Femur (tissue), 1 donor: Measurements from ENCODE around the gene MTRF1L.
"Not testable (repeated sequence)": the region's sequence is repeated elsewhere in the genome, so short reads cannot be mapped to it uniquely, and the experiment has no call there.

Experiments
- DNase-seq: peaks from one replicate; pipeline ENCODE4 v3.0.0-alpha.2; 2017

Gene MTRF1L

DNA sequence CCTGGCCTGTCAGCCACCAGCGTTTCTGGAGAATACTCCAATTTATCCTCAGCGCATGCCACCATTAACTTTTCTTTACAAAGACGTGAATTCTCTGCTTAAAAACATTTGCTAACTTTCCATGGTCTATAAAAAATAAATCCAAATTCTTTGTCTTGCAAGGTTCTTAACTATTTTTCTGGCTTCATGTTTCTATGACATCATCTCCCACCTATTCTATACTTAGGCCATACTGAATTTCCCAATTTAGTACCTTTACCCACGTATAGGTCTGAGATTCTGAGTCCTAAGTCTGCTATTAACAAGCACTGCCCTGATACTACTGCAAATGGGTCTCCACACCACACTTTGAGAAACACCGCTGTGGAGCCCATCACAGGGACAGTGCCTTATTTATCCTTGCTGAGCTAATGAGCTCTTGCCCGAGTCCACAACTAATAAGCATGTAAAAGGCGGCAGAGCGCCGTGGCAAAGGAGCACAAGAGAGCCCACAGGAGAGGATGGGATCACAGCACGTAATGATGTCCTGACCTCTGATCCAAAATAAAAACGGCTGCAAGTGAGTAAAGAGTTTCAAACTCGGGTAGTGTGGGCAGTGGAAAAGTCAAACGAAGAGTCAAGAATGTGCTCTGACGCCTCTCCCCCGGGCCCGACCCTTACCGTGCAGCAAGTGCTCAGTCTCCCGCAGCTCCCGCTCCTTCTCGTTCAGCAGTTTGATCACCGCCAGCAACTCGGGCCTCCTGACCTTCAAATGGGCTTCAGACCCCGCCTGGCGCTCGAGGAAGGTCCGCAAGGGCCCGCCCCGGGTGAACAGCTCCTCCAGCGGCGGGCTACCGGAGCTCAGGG, 519 bp downstream of the MTRF1L start:
- DNase-seq, result no peak

DNA sequence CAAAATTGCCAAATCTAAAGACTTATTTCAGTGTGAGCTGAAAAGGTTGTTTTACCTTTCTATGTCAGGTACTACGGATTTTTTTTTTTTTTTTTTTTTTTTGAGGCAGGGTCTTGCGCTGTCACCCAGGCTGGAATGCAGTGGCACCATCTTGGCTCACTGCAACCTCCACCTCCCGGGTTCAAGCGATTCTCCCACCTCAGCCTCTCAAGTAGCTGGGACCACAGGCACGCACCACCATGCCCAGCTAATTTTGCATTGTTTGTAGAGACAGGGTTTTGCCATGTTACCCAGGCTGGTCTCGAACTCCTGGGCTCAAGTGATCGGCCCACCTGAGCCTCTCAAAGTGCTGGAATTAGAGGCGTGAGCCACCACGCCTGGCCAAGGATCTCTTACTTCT, 1.7 kb downstream of the MTRF1L start:
- DNase-seq, result not testable (repeated sequence)

DNA sequence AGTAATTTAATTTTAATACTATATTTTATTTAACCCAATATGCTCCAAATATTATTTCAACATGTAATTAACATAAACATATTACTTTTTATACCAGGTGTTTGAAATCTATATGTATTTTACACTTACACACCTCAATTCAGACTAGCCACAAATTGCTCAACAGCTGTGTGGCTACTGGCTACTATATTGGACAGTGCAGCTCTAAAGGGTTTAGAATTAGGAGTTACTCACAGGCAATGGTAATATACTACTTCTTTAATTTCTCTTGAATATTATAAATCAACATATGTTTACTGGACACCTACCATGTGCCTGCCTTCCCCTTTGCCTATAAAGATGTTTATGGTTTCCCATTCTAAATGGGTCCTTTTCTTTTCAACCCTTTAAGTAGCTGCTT, 2.3 kb downstream of the MTRF1L start:
- no peak for DNase-seq

DNA sequence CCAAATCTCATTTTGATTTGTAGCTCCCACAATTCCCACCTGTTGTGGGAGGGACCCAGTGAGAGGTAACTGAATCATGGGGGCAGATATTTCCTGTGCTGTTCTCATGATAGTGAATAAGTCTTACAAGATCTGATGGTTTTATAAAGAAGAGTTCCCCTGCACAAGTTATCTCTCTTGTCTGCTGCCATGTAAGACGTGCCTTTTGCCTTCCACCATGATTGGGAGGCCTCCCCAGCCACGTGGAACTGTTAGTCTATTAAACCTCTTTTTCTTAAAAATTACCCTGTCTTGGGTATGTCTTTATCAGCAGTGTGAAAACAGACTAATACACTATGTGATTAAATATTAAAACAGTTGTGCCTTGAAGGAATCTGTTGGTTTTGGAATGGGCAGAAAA, 3.0 kb downstream of the MTRF1L start:
- DNase-seq, result not testable (repeated sequence)

DNA sequence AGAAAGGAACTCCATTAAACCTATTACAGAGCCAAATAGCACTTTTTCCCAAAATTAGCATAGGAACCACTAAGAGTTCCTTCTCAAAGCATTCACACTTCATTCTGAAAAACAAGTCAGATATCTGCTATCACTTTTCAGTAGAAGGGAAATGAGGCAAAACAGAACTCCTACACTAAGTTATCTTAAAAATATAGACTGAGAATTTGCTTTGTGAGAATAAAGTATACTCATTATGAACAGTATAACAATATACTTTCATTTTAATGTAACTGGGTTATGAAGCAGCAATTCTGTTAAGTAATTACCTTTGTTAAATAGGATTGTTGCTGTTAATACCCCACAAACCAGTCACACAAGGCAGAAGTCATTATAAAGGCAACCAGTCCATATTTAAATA, 8.7 kb downstream of the MTRF1L start:
- DNase-seq, result no peak

DNA sequence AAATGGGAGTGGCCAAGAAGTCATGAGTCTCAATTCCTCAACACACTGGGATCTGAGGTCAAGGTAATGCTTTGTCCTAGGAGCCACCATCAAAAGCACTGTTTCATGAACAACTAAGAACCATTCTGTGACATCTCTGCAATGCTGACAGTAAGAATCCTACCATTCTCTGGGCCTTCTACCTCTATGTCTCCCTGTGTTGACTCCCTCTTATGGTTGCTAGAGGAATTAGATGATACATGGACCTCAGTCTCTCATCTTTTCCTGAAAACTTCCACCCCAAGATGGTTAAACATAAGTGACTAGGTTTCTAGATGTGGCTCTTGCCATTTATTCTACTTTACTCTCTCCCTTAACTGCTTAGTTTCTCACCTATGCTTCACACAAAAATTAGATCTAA, 9.1 kb downstream of the MTRF1L start:
- DNase-seq, result no peak

DNA sequence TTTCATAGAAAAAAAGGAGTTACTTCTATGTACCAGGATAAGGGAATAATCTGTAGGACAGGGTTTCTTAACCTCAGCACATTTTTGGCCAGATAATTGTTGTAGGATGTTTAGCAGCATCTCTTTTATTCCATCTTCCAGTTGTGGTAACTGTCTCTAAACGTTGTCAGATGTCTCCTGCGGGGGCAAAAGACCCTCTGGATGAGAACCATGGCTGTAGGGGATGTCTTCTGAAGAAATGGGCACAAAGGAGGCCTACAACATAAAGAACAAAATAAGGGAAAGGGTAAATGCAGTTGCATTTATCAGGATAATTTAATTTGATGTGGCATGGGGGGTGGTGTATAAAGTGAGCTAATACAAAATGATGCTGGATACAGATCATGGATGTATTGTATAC, 15.5 kb downstream of the MTRF1L start:
- DNase-seq, result no peak

DNA sequence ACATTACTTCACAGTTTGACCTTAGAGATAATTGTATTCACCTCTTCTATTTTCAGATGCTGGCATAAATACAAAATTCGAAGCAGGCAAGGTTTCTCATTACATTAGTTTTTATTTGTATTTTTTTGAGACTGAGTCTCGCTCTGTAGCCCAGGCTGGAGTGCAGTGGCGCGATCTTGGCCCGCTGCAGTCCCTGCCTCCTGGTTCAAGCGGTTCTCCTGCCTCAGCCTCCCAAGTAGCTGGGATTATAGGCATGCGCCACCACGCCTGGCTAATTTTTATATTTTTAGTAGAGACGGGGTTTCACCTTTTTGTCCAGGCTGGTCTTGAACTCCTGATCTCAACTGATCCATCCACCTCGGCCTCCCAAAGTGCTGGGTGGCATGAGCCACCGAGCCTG, 17.2 kb downstream of the MTRF1L start:
- not testable (repeated sequence) for DNase-seq

DNA sequence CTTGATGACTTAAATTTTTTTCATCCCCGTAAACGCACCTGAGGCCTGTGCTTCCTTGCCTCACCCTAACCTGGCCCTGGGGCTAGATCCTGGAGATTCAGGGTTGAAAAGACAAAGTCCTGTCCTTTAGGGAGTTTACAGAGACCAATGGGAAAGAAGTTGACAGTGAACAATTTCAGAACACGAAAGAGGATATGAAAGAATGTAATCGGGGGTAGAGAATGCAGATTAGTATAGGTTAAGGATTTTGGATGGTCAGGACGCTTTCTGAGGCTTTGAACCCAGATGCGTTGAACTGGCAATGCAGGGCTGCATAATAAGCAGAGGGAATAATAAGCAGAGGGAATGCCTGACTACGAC, 18.0 kb downstream of the MTRF1L start:
- DNase-seq, result no peak

DNA sequence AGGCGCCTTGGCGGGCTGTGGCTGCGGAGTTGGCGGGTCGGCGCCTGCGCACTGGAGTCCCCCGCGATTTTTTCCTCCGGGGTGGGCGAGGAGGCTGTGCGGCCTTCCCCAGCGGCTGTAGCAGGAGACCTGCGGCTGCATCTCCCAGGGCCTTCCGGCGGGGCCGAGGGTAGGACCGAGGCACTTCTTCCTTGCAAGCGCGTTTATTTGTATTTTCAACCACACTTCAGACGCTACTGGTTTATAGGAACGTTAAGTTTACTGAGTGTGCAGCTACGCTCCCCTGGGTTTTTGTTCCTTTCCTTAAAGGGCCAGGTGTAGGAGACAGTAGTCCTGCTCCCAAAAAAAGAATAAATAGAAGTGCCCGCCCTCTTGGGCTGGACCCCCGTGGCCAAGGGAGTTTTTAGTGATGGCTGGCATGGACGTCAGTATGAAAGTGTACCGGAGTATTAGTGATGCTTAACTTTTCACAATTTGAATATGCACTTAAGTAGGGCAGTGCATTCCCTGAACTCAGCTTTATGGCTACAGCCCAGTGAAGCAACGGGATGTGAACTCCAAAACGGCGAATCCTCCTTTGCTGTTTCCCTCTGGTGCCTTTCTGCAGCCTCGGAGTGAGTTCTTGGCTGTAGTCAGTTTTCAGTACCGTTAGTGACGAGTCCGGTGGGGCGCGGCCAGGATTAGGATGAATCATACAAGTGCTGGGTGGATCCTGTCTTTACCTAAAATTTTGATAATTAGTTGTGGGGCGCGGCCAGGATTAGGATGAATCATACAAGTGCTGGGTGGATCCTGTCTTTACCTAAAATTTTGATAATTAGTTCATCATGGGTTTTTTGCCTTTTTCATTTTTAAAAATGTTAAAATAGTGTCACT, 18.6 kb downstream of the MTRF1L start:
- DNase-seq, result peak; percentile 89

DNA sequence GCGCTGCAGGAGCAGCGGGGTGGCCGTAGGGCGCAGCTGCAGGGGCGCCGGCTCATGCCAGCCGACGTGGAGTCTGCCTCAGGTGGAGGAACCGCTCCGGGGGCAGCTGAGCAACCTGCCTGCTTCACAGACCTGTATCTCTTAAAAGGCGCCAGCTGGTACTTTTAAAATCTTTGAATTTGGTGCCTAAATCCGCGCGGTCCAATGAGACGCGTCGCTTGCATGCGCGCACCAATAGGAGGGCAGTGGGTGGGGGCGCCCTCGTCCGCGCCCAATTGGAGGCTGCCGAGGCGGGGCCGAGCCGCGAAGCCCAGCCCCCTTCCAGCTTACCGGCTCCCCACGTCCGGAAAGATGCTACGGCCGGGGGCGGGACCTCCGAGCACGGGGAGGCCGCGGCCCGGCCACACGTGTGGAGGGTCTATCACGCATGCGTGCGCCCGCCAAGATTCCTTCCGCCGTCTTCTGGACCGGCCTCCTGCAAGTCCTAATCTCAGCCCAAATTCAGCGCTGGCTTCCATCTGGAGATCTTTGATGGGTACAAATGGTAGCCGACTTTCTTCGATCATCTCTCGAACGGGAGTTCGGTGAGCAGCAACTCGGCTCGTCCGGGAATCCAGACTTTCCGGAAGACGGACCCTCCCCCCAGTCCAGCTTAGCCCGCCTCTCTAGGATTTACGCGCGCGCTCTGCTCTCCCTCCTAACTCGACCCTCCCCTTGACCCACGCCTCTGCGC, 19.4 kb downstream of the MTRF1L start, which contains the start of gene FBXO5:
Gene FBXO5 (minus strand): TSS at position 138 of the 733 bp plus-strand sequence. CDS start 82 bp downstream, at position 56.
- DNase-seq, result peak; percentile 99

DNA sequence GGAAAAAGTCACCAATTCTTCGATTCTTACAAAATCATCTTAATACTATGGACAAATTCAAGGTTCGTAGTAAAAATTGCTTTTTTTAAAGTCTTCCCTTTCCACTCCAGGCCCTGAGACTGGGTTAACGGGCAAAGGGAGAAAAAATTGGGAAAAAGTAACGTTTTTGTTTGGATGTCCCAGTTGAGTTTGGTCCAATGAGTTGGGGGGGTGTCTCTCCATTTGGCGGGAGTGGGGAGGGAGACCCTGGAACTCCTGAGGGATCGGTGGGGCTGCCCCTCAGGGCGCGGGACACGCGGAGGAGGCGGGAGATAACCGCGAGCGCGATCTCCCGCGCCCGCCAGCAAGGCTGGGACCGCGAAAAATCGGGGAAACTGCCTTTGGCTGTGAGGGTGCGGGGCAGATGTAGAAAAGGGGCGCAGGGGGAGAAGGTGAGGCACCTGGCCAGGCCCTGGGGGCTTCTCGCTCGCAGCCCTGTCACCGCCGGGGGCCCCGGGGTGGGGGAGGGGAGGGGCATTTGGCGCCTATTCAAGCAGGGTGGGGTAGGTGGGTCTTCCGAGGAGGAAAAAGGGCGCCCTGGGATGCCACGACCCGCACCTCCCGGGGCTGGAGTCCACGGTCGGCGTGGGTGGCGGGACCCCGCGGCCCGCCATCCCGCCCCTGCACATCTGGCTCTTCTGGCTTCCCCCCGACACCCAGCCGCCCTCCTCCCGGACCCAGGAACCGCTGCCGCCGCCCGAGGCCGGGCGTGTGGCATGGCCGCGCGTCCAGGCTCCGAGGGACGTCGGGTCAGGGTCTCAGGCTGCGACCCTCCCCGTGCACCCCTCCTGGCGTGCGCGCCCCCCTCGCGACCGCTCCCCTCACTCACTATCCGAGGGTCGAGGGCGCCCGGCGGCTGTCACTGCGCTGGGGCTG, 20.3 kb downstream of the MTRF1L start:
- DNase-seq, result peak; percentile 49

DNA sequence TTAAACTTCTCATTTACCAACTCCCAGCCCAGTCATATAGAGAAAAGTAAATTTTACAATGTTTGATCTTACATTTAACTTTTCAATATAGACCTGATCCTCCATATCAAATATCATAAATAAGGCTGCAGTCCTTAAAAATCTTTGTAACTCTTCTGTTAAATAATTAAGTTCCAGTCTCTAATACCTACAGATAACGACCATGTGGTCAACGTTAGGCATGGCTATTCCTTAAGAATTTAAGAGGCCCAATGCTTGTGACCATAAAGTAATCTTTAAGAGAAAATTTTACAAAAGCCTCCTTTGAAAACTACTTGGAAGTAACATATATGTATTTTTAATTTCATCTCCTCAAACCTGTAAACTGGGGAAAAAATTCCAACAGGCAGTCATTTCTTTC, 21.3 kb downstream of the MTRF1L start:
- DNase-seq, result no peak

DNA sequence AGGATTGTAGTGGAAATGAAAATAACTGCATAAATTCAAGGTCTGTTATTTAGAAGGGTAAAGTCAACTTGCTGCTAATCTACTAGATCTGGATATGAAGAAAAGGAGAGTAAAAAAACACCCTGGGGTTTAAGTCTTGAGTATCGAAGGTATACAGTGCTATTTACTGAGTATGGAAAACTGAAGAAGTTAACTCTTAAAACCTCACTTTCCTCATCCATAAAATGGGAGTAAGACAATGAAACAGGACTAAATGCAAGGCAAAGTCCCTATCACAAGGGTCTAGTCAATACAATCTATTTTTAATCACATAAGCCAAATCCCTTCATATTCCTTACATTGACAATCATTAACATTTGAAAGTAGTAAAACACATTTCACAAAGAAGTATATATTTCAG, 21.9 kb downstream of the MTRF1L start:
- DNase-seq, result no peak

DNA sequence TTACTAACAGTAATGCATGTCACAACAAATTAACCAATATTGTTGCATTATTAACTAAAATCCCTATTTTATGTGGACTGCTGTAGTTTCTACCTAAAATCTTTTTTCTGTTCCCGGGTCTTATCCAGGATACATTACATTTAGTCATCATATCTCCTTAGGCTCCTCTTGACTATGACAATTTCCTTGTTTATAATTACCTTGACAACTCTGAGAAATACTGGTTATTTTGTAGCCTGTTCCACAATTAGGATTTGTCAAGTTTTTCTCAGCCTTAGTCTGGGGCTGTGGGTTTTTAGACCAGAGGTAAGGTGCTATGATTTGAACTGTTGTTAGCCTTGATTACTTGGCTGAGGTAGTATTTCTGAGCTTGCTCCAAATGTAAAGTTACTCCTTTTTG, 23.4 kb downstream of the MTRF1L start:
- no peak for DNase-seq

DNA sequence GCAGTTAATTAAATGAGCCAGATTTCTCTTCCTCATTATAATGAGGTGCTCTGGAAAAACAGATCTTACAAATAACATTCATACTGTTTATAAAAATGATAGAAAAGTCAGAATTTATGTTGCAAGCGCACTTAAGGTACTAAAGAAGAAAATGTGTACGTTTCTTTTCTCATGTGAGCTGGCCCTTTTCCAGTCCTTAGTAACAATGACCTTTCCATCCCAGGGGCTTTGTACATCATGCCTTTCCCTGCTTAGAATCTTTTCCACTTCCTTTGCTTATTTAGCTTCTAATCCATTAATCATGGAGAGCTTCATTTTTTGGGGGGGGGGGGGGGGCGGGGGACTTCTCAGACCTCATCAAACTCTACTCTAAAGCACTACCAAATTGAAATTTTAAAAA, 24.5 kb downstream of the MTRF1L start:
- no peak for DNase-seq

DNA sequence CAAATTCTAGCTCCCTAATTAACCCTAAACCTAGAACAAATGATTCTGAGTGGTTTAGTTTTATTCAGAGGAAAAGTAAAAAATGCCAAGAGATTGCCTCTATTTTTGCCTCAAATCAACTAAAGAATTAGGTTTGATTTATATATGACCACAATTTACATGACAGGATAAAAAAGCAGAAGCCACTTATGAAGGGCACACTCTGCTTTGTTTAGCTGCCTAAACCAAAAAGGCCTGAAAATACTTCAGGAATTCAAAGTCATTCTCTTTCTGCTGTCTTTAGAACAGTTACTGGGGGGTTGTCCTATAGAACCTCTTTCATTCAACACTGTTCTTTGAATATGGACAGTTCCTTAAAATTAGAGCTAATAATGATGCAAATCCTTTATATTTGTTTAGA, 25.0 kb downstream of the MTRF1L start:
- no peak for DNase-seq

DNA sequence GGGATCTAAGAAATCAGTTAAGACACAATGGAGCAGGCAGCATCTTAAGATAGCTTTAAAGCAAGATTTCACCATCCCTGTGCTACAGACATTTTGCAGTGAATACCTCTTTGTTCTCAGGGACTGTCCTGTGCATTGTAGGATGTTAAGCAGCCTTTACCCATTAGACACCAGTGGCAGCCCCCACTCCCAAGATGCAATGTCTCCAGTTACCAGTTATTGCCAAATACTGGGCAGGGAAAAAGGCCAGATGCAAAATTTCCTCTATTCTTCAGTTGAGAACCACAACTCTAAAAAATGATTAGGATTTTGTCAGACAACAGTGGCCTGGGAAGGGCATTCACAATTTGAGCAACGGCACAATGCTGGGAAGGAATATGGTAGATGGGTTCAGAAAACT, 25.8 kb downstream of the MTRF1L start:
- no peak for DNase-seq

DNA sequence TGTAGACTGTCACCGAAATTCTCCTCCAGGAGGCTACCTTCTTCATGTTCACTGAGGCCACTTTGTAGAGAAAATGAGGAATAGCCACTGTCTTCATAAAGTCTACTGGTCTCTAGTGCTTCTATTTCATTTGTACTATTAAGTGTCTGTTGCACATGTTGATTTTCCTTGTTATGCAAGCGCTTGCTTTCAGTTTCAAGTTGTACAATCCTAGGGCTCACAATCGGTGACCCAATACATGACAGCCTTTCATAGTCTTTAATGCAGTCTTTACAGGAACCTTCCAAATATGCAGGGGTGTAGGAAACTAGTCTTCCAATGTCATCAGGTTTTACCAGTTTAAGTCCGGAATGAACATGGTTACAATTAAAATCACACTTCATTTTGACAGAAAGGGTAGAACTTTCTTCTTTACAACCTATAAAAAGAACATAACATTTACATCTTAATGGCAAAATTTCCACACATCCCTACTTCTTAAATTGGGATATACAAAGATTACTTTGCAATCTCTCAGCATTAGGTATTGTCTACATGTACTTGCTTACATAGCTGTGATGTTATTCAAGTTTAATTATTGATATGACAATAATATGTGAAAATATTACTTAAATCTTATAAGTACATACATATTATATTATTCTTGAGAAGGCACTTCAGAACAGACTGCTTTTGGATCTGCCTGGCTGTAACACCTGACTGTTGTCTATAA, 27.1 kb downstream of the MTRF1L start:
- DNase-seq, result no peak

DNA sequence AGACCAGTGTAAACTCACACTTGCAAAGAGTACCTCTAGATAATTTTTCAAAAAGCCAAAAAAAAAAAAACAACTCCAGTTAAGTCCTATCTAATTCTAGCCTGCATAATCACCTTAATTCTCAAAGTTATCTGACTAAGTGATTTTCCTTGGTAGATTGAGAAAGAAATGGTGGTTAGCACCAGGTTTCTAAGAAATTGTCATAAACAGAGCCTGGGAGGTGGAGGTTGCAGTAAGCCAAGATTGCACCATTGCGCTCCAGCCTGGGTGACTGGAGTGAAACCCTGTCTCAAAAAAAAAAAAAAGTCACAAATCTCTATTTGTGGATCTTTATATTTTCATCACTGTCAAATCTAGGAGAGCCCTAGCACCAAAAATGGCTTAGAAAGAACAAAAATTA, 28.6 kb downstream of the MTRF1L start:
- no peak for DNase-seq

DNA sequence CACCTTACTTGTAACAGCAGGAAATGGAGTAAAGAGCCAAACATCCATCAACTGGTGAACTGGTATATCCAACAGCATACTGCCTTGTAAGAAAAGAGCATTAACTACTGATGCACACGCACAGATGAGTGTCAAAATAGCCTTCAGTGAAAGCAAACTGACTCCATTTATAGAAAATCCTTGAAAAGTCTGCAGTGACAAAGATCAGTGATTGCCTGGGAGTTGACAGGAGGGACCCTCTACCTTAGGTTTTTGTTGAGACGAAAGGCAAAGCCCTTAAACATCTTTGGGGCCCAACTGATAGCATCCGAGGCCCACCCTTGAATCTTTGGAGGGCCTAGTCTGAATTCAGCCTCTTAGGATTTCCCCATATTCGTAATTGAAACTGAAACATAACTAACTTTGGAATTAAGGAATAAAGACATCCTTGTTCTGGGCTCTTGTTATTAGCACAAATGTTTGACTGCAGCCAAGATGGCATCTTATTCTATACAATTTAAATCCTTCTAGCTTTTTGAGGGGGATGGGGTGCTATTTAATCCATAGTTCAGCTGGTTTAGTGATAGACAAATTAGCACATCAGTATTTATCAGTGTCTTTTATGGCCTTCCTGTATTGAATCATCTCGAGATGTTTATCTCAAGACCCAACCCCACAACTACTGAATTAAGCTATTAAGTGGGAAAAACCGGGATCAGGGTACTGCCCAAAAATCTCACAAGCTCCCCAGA, 32.7 kb downstream of the MTRF1L start:
- DNase-seq, result no peak
